H1 (cell line): Measurements from ENCODE around the gene ARID1B. TPM values are rescaled to one million over a fixed set of nuclear protein-coding genes. Genes with fewer than 3 reads are reported as not detected.

Experiments
- BACH1 ChIP-seq: IDR thresholded peaks from 2 replicates; pipeline ENCODE4 v1.6.1; 2012; ENCODE audit warnings: low read length, improper control_type of control experiment
- CBX8 ChIP-seq: fragments of 300-800, 300-1000 bp; sonication (generic); IDR thresholded peaks from 2 replicates; pipeline ENCODE4 v1.7.1; 2016; ENCODE audit warnings: low read depth, low read length, borderline replicate concordance
- CHD1 ChIP-seq: IDR thresholded peaks from 2 replicates; pipeline ENCODE4 v1.6.1; 2012; ENCODE audit warnings: low read depth, low read length, improper control_type of control experiment
- CTBP2 ChIP-seq: IDR thresholded peaks from 2 replicates; pipeline ENCODE4 v1.7.0; 2011; ENCODE audit warnings: borderline replicate concordance, mild to moderate bottlenecking, moderate library complexity, mixed read lengths, low read length; ENCODE audit not compliant: insufficient read depth, insufficient read length
- EP300 ChIP-seq, 2 experiments: IDR thresholded peaks; 1 replicate in 1 of 2; 2 replicates in 1 of 2; pipeline ENCODE4 v1.6.1; 2011 to 2012; ENCODE audit warnings: low read depth in 2 of 2, low read length in 2 of 2, mild to moderate bottlenecking in 2 of 2, borderline replicate concordance in 1 of 2, inconsistent platforms in 1 of 2, moderate library complexity in 1 of 2
- HDAC2 ChIP-seq, 2 experiments: fragments of 300-600 bp in 1 of 2; sonication (generic) in 1 of 2; IDR thresholded peaks; 2 replicates each; pipeline ENCODE4 v1.6.1; 2011 to 2012; ENCODE audit warnings: low read depth in 2 of 2, low read length in 2 of 2, mild to moderate bottlenecking in 2 of 2, moderate library complexity in 2 of 2, borderline replicate concordance in 1 of 2, inconsistent platforms in 1 of 2
- KDM5A ChIP-seq: fragments of 200-600 bp; IDR thresholded peaks from 2 replicates; pipeline ENCODE4 v1.7.1; 2012; ENCODE audit warnings: mild to moderate bottlenecking, low read length, inconsistent platforms, mixed read lengths
- NRF1 ChIP-seq: IDR thresholded peaks from 2 replicates; pipeline ENCODE4 v1.6.1; 2011; ENCODE audit warnings: mild to moderate bottlenecking, low read depth, low read length, improper control_type of control experiment
- RFX5 ChIP-seq: IDR thresholded peaks from 2 replicates; pipeline ENCODE4 v1.6.1; 2011; ENCODE audit warnings: low read depth, low read length, improper control_type of control experiment, borderline replicate concordance
- SP1 ChIP-seq: IDR thresholded peaks from 2 replicates; pipeline ENCODE4 v1.6.1; 2011; ENCODE audit warnings: low read depth, low read length
- polyA plus RNA-seq, 7 experiments: library from polyadenylated mRNA; depleted of rRNA in 3 of 7; stranded (reverse) in 5 of 7; unstranded in 2 of 7; fragments of >200 nt in 5 of 7; fragments of 200-250 nt in 2 of 7; gene quantifications; 1 replicate in 5 of 7; 2 replicates in 1 of 7; 4 replicates in 1 of 7; pipeline versions ENCODE4 v1.2.1 to v1.2.3, GENCODE V29; 2011 to 2013; ENCODE audit warnings: missing spikeins in 2 of 7, mixed read lengths in 2 of 7
- total RNA-seq: library from RNA; stranded (reverse); fragmentation: NEBNext Ultra II Directional; extraction: Animal tissue kit (Norgen Biotek cat#: 25700); gene quantifications from 2 replicates; pipeline ENCODE4 v1.2.1, GENCODE V29; 2021

ARID1B gene
- total and polyA plus RNA-seq, 2 of the 8 experiments (the other 6 are each of a cell fraction or from before 2014, with no cell fraction given) = 24.3 to 70.3 TPM

GRCh38 chr6:156840606-156841005 is 63.4 kb downstream of the ARID1B start (continued):
- TF ChIP-seq HDAC2 (IDR thresholded peaks at IDR 0.05; ENCODE audit: borderline replicate concordance in 1 of 2, low read depth in 2 of 2, low read length in 2 of 2) (no peak), CTBP2 (no peak), CHD1 (no peak), CBX8 (no peak), NRF1 (no peak), EP300 (IDR thresholded peaks at IDR 0.05; ENCODE audit: borderline replicate concordance in 1 of 2, low read depth in 2 of 2, low read length in 2 of 2) (no peak), SP1 (no peak), KDM5A (no peak), BACH1 (no peak), RFX5 (no peak)
